Stimulated activated CD8-positive, alpha-beta memory T cell treated with anti-CD3 and anti-CD28 coated beads, Interleukin-12 subunit alpha, Interleukin-12 subunit beta, amount 100 ng/mL, for 24 hours (primary cell): ENCODE data around the gene TIMP2.
"Not testable (repeated sequence)": the region's sequence is repeated elsewhere in the genome, so short reads cannot be mapped to it uniquely, and the experiment has no call there.

Experiments
- DNase-seq: peaks from one replicate; pipeline ENCODE4 v3.0.0-alpha.2; 2020; ENCODE audit errors: extremely low read depth

TIMP2 gene

DNA sequence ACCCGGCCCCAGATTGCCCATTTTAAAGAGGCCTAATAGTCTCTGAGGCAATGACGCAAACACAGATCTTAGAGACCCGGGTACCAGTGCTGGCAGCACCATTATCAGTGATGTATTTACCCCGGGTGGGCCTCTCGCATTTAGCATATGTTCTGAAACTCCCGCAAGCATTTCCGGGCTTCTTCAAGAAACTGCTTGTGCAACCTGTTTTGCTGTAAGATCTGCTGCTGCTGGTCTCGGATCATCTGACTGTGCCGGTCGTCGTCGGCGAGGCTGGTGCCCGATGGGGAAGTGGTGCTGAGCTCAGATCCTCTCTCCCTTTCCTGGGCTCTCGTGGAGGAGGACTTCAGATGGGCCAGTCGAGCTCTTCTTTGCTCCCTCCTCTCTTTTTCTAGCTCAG is 34.7 kb downstream of the TIMP2 start:
- DNase-seq, result no peak

DNA sequence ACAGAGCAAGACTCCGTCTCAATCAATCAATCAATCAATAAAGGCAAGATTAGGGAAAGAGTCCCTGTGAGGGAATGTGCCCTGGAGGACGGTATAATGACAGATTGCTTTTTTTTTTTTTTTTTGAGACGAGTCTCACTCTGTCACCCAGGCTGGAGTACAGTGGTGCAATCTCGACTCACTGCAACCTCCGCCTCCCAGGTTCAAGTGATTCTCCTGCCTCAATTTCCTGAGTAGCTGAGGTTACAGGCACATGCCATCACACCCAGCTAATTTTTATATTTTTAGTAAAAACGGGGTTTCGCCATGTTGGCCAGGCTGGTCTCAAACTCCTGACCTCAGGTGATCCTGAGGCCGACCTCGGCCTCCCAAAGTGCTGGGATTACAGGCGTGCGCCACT is 35.1 kb downstream of the TIMP2 start:
- not testable (repeated sequence) for DNase-seq

DNA sequence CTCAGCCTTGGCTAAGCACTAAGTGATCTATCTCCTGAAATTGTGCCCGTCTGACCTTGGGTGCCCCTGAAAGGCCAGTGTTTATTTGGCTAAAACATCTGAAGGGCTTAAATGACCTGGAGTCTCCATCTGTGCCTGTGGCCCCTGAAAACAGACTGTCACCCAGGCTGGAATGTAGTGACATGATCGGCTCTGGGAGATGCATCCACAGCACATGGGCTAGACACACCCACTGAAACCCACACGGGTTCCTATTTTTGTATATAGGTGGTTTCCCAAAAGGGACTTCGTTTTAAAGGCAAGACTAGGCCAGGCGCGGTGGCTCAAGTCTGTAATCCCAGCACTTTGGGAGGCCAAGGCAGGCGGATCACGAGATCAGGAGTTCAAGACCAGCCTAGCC is 35.7 kb downstream of the TIMP2 start:
- DNase-seq, result no peak

DNA sequence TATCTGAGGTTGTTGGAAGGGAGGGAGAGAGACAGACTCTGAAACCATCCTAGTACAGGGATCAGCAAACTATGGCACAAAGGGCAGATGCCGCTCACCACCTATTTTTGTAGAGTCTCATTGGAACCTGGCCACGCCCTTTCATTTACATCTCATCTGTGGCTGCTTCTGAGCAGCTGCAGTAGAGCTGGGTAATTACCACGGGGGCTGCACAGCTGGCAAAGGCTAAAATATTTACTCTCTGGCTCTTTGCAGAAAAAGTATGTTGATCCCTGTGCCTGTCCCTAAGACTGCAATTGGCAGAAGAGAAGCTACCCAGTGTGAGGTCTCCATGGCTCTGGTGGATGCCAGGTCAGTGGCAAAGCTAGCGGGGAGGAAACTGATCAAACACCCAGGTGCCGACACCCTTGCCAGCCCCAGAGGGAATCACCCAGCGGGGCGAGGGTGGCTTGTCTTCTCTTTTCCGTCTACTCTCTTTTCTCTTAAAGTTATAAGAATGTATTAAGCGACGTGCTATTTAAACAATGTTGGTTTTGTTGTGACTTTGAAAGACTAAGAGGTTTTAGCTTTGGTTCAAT is 36.2 kb downstream of the TIMP2 start:
- no peak for DNase-seq

DNA sequence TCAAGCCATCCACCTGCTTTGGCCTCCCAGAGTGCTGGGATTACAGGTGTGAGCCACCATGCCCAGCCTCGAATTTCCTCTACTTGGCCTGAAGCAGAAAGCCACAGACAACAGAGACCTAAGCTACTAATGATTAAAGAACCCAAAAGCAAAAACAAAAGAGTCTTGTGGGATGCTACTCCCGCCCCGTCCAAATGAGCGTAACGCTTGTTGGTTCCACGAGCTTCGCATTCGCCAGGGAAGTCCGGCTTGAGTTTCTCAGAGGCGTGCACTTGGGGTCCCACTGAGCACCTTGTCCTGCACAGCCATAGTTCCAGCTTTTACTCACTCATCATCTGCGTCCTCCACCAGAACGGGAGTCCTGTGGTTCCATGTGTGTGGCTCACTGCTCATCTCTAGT is 38.2 kb downstream of the TIMP2 start:
- no peak for DNase-seq

DNA sequence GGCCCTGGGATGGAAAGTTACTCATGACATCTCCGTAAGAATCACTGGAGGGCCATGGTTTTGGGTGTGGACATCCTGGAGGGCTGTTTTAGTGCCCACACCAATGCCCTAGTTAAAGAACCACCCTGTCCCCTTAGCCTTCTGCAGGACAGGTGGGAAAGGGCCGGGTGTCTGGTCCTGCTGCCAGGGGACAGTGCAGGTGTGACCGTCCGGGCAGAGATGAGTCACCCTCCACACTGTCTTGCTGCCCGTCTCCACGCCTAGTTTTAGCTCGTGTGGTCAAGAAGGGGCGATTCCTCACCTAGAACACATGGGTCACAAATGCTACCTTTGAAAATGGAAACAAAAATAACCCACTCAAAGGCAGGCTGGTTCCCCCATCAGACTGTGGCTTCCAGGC is 39.2 kb downstream of the TIMP2 start:
- DNase-seq, result no peak

DNA sequence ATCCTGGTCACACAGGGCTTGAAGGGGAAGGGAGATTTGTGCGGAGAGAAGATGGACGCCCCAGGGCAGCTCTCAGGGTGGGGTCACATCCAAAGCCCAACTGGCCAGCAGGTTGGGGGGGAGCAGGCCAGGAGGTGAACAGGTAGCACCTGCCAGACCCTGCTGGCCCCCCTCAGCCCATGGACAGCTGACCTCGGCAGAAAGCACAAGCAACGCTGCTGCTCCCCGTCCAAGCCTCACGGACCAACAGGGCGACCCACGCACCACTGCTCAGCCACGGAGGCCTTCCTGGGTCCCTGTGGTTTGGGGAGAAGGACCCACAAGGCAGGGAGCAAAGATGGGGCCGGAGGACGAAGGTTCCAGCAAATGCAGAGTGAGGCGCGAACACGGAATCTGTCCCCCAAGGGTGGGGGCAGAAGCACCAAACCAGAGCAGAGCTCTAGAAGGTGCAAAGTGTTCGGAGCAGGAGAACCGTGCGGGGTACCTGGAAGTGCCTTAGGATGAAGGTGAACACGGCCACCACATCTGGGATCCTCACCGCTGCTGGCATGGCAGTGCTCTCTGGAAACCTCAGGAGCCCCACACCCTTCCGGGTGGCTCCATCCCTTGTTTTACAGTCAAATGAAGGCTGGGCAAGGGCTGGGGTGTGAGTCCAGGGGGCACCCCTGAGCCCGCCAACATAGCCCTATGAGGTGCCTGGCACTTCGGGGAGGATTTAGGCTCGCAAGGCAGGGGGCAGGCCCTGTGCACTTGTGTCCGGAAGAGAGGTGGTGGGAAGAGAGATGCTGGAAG is 40.1 kb downstream of the TIMP2 start:
- DNase-seq, result no peak

DNA sequence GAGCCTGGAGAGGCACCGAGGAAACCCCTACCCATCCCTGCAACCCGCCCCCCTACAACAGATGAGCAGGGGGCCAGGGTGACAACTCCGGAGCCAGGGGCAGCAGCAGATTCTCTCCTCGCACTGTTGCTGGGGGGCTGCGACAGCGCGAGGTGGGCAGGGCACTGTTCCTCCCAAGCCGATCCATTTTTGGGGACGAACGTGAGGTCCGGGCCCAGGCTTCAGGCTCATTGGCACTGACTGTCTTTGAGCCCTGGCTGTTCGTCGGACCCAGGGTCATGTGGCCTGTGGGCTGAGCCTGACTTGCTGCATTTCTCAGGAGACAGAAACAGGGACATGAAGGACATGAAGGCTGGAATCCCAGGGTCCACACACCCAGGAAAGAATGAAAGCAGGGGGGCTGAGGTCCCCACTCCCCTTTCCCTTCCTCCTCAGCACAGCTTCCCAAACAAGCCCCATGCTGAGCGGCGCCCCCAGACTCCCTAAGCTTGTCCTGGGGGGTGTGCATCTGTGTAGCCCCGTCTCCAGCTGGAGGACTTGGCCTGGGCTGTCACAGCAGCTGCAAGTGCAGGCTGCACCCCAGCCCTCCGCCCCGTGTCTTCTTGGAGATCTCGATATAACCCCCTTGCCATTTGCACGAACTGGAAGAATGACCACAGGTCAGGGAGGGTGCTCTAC is 40.9 kb downstream of the TIMP2 start:
- no peak for DNase-seq

DNA sequence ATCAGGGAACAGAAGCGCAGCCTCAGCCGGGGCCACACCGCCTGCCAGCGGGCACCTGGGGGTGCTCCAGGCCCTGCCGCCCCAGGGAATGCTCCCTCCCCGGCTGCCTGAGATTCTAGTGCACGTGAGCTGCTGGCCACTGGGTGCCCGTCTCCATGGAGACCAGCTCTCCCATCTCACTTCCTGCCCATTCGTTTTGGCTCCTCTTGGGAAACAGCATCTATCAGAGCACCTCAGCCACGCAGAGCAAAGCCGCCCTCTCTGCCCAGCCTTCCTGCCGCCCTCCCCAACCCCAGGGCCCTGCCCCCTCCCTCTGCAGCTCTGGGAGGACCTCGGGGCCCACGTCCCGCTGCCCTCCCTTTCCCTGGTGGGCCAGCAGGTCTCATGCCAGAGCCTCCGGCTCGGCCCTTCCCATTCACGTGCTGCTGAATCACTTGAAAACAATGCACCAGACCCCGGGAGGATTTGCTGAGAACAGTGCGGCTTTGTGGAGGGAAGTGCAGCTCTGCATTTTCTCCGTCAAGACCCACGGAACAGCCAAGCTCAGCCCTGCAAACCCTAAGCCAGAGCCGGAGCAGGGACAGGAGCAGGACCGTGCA is 41.6 kb downstream of the TIMP2 start:
- DNase-seq, result no peak

DNA sequence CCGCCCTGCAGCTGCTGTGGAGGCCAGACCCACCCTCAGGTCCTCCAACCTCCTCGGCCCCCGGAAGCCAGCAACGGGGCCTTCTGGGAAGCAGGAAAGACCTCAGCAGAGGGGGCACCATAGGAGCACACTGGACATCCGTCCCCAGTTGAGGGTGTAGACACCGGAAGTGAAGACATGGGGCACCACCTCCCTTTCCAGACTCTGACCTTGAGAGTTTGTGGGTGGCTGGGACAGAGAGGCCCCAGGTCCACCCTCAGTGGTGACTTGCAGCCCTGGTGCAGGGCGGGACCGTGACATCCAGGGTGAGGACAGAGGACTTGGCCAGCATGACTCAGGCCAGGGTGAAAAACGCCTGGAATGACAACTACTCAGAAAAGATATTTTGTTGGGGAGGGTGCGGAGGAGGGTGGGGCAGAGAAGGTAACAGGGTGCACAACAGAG is 42.1 kb downstream of the TIMP2 start:
- DNase-seq, result no peak

DNA sequence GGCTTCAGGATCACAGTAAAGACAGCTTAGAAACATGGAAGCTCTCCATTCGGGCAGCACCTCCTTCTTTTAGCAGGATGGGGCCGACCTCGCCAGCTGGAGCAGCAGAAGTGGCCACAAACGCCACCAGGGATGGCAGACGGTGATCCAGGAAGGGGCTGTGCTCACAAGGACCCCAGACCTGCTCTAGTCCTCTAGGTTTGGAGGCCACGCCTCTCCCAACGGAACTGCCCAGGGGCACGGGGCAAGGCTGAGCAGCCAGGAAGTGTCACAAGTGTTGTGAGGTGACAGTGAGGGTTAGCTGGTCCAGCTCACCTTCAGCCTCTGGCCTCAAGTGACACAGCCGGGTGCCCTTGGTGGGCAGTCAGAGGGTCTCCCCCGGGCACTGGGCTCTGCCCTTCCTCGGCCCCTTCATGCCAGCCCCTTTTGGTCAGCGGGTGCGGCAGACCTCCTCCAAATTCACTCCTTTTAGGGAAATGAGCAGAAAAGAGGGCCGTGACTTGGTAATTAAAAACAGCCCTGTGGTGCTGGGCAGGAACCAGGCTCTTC is 42.6 kb downstream of the TIMP2 start:
- no peak for DNase-seq

DNA sequence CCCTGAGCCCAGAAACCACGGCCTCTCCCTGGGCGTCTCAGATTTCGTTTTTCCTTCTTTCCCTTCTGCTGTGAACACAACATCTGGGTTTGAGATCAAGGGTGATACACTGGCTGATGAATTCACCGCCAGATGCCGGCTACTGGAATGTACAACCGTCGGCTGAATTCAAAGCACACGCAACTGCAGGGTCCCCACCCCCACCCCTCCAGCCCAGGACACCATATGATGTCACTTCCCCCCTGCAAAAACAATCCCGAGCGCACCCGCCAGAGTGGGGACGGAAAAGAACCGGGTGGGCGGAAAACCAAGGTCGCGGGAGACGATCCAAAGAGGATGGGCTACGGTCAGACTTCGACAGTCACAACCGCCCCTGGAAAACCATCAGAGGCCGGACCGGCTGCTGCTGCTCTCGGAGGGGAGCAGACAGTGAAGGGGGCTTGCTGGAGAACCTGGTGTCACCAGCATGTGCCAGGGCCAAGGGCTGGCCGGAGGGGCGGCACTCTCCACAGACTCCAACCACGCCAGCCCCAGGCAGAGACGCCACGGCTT is 45.5 kb downstream of the TIMP2 start:
- no peak for DNase-seq

DNA sequence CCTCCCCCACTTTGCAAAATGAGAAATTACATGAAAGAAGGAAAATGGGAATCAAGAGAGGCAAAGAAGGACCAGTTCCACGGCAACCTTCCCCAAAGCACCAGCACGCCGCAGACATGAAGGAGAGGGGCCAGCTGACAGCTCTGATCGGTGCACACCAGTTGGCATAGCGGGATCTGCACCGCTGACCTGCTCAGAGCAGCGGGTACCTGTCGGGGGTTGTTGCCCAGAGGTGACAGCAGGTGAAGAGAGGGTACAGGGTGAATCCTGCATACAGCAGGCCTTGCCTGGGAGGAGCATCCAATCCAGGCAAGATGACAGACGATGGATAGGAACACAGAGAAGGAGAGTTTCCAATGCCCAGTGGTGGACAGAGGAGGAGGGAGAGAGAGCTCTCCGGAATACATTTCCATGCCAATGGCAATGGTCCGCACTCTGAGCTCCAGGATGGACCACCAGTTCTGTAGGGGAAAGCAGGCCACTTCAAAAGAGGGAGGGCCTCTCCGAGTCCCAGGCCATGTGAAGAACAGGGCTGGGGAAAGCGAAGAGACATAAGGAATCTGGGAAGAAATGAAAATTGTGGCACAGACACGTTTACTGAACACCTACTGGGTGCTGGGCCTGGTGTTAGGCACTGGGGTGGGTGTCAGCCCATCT is 46.2 kb downstream of the TIMP2 start:
- no peak for DNase-seq

DNA sequence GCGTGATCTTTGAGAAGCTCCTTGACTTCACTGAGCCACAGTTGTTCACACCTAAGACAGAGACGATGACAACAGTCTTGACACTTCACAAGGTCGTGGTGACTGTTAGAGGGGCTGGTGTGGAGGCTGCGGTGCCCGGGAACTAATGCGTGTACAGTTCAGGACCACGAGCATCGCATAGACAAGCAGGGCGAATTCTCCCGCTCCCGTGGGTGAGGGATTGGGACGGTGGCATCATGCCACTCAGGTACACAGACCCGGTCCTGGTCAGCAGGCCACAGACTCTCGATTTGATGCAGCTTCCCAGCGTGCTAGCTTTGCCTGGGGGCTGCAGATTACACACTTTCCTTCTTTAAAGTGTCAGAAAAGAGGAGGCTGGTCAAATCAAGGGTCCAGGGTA is 46.9 kb downstream of the TIMP2 start:
- DNase-seq, result no peak

DNA sequence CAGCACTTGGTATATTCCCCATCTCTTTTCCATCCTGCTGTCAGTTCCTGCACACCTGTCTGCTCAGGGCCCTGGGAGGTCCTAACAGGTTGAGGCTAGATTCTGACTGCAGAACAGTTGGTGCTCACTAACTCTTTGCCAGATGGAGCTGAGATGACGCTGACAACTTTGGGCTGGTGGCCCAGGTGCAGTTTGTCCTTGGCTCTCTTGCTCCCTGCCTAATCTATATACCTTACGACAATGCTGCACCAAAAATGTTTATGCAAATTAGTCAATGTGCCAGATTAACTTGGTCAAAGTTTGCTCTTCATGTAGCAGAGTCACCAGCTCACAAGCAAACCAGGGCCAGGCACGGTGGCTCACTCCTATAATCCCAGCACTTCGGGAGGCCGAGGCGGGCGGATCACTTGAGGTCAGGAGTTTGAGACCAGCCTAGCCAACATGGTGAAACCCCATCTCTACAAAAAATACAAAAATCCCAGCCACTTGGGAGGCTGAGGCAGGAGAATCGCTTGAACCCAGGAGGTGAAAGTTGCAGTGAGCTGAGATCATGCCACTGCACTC is 48.2 kb downstream of the TIMP2 start:
- DNase-seq, result not testable (repeated sequence)

DNA sequence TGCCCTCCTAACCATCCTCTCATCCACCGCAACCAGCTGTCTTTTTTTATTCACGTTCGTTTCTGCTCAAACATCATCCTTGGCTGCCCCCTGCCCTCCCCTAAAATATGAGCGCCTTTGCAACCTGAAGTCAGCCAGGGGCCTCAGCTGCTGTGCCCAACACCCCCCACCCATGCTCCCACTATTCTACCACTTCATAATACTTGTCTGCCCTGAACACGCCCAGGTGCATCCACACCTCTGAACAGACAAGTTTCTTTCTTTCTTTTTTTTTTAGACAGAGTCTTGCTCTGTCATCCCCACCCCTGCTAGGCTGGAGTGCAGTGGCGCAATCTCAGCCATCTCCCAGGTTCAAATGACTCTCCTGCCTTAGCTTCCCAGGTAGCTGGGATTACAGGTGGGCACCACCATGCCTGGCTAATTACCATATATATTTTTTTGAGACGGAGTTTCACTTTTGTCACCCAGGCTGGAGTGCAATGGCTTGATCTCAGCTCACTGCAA is 49.0 kb downstream of the TIMP2 start:
- no peak for DNase-seq

DNA sequence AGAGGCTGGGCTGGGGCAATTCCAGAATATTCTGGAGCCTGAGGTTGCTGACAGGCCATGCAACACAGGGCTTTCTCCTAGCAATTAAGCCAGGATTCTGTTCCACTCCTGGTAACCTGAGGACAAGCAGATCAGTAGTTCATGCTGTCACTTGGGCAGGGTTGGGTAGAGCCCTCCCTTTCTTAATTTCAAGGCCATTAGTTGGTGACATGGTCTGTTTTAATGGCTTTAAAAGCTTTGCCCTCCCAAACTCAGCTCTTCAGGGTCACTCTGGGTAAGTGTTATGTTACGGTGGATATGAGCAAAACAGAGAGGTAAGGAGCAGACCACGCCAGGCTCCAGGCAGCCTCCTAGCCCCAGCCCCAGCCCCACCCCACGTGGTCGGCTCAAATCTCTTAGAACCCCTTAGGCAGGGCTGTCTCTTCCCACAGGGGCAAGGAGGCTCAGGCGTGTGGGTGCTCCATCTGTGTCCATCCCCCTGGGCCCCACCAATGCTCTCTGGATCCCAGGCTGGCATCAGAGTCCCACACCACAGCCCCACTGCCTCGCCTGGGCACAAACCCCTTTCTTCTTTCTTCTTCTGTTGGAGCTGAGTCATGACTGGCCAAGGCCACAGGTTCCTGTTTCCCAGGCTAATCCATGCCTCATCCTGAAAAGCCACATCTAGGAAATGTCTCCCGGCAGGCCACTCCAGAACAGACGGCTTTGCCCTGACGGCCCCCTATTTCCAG is 49.7 kb downstream of the TIMP2 start:
- no peak for DNase-seq

DNA sequence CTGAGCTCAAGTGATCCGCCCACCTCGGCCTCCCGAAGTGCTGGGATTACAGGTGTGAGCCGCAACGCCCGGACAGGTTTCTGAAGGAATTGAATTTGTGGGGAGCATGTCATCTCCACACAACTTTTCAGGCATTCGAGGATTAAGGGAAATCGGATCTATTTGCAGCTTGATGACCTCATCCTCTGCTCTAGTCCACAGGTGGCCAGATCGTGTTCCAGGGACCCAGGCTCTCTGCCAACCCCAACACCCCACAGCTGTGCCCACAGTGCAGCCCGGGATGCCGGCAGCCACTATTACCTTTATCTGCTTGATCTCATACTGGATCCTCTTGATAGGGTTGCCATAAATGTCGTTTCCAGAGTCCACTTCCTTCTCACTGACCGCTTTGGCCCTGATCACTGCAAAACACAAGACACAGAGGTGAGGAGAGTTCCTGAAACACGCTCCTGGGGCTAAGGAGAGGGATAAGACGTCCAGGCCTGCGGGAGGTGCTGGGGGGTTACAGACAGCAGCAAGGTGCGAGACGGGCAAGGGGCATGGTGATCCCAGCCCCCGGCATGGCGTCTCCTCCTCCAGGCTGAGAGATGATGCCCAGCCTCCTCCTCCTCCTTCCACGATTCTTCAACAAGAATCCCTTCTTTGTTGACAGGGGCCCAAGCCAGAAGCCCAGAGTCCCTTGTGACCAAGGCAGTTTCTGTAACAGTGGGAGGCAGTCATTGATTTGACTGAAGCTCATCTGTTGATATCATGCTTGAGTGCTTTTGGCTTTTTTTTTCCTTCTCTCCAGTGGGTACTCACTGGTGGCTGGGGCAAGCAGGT is 51.5 kb downstream of the TIMP2 start:
- DNase-seq, result no peak

DNA sequence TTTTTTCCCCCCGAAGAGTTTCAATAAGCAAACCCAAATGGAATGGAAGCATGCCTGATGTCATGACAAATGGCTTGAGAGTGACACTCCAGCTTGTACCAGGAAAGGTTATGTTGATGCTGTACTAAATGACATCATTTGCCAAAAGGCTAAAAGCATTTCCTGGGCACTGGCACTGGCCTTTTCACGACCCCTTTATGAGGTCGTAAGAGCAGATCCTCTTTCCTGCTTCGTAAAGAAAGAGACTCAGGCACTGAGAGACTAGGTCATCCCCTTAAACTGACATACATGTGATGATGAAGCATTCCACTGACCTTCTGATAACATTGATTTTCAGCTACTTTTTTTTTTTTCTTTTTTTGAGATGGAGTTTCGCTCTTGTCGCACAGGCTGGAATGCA is 52.7 kb downstream of the TIMP2 start:
- no peak for DNase-seq
